ENCODE results near the gene UBE2E1.

The UBE2E1 gene

DNA sequence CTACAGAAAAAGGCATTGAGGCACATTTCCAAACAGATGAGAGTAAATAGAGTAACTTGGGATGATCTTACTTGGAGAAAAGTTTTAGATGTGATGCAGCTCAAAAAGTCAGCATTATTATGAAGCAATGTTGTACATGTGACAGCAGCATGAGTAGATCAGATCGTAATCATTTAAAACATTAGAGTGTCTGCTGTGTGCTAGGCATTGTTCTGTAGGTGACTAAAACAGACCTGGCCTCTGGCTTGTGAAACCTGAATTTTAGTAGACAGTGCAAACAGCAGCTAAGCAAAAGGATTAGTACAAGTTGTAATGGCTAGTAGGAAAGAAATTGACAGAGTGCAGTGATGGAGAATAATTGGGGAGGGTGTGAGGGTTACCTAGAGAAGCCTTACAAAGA lies 15.1 kb downstream of the UBE2E1 start:
- no peak for DNase-seq (ENCODE audit: low read depth in 2 of 2)

DNA sequence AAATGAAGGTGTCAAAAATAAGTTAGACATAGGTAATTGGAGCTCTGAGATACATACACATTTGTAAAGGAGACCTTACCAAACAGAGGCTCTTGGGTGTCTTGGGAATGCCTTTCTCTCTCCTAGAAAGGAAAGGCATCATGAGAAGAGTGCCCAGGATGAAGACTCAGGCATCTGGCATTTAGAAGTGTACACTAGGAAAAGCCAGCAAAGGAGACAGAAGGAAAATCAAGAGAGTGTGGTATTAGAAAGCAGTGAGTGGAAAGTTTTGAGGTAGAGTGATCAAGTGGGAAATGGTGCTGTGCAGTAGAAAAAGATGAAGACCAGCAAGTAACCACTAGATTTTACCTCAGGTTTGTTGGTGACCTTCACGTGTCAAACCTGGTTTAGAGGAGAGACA lies 16.1 kb downstream of the UBE2E1 start:
- DNase-seq (ENCODE audit: low read depth in 2 of 2): no peak

DNA sequence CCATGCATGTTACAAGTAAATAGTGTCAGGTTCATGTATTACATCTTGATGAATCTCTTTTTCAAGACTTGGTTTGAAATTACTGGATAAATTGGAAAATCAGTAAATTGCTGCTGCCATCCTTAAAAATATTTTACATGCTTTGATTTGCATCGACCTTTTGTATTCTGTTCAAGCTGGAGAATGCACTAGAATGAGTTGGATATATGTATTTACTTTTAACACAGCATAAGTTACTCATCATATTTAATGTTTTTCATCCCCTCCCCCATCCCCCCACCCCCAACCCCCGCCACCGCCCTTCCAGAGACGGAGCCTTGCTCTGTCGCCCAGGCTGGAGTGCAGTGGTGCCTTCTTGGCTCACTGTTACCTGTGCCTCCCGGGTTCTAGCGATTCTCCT lies 16.8 kb downstream of the UBE2E1 start:
- no peak for DNase-seq (ENCODE audit: low read depth in 2 of 2)

DNA sequence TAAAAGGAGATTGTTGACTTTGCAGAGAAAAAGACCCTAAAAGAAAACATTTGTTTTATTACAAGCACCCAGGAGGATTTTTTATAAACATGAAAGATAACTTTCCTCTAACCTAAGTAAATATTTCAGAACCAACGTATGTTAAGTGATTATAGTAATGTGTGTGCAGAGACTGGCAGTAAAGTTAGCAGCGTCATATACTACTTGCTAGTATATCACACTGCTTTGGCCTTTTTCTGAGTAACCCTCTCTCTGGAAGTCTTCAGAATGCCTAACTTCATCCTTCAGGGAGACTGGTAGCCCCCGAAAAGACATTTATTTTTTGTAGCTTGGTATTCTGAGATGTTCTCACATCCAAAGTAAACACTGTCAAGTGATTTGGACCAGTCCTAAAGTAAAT lies 17.9 kb downstream of the UBE2E1 start:
- no peak for DNase-seq (ENCODE audit: low read depth in 2 of 2)

DNA sequence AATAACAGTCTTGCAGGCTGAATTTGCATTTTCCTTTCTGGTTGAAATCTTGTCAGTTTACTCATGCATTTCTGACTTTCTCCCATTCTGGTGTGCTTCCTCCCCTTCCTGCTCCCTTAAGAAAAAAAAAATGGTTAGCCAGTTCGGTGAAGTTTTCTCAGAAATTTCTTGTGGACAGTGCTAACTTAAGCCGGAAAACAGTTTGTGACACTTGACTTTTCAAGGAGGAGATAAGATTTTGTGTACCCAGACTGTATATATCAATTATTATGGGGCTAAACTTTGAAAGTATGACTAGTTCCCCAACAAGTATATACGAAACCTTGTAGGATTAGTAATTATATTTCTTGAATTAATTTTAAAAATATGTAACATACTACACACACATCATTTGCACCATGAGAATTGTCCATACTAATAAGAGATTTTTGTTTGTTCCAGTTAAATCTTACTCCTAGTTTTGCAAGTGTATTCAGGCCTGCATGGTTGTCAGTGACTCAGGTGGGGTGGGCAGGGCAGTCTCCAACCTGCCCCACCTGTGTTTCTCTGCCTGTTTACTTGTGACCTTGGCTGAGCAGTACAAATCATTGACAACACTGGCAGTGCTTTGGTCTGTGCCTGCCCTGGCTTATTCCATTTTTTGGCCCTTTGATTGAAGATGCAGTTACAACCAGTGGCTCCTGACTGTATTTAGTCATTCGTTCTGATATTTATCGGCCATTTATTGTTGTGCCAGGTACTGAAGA lies 19.1 kb downstream of the UBE2E1 start:
- no peak for DNase-seq (ENCODE audit: low read depth in 2 of 2)

DNA sequence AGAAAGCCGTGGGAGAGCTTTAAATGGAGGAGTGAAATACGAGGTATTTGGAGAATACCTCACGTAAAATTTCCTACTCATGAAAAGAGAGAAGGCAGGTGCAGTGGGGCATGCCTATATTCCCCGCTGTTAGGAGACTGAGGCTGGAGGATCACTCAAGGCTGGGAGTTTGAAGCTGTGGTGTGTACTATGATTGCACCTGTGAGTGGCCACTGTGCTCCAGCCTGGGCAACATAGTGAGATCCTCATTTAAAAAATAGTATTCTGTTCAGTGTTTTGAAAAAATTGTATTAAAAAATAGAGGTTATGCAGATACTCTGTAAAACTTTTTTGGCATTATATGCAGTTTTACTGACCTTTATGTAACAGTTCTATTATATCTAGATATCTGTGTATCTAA lies 20.0 kb downstream of the UBE2E1 start:
- DNase-seq (ENCODE audit: low read depth in 2 of 2): no peak

DNA sequence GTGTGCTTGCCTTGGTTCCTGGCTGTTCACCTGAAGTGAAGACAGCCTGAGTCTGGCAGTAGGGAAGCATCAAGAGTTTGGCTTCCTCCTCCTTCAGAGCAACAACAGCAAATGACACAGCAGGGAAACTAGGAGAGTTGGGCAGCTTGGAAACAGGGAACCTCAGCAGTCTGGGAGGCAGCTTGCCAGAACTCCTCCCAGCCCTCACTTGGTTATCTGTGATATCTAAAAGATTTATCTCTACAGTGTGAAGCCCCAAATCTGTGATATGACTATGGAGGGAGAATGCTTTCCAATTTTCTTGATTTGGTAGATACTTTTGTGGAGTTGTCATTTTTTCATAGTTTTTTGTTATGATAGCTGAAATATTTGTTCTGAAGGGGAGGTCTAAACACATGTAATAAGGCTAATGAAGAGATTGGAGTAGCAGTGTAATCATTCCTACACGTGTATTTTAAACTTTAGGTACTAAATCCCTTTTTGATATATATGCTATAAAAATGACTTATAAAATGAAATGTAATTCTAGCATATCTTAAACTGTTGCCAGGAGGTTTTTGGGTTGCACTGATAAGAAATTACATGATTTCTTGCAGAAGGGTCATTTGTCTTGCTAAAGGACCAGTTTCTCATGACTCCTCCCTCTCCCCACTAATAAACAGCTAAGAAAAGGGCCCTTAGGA lies 20.8 kb downstream of the UBE2E1 start:
- DNase-seq (ENCODE audit: low read depth in 2 of 2): no peak

DNA sequence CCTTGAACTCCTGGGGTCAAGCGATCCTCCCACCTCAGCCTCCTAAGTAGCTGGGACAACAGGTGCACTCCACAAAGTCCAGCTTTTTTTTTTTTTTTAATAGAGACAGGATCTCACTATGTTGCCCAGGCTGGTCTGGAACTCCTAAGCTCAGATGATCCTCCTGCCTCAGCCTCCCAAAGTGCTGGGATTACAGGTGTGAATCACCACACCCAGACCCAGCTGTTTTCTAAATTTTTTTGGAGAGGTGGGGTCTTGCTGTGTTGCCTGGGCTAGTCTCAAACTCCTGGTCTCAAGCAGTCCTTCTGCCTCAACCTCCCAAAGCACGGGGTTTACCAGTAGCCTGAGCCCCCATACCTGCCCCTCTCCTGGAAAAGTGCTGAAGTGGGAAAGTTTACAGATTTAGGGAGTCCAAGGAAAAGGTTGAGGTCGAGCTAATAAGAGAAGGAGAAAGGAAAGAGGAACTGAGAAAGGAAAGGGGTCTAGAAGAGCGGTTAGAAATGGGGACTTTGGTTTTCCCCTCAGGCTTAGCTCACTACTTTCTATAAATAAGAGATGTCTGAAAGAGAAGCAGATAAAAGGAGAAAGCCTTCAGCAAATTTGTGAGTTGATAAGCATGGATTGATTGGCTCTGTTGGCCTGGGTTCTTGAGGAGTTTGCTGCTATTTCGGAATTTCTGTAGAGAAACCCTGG lies 23.6 kb downstream of the UBE2E1 start:
- DNase-seq (ENCODE audit: low read depth in 2 of 2): no peak

DNA sequence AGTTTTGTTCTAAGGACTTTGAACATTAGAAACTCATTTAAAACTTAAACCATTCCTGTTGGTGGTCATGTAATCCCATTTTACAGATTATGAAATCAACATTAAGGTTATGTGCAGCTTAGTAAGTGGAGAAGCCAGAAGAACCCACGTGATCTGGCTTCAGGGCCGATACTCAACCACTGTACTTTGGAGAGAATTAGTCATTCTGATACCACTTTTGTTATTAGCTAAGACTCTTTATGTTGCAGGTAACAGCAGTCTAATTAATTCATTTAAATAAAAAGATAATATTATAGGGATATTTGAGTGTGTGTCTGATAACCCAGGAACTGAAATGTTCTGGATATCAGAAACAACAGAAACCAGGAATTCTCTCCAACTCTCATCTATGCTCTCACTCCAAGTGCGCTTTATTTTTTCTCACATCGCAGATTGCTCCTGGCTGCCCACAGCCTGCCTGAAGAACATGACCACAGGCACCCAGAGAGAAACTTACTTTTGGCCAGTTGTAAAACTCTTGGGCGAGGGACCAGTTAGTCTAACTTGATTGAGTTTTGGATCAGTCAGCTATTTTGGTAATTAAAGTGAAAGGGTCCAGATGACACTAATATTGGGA lies 25.2 kb downstream of the UBE2E1 start:
- DNase-seq (ENCODE audit: low read depth in 2 of 2): no peak

DNA sequence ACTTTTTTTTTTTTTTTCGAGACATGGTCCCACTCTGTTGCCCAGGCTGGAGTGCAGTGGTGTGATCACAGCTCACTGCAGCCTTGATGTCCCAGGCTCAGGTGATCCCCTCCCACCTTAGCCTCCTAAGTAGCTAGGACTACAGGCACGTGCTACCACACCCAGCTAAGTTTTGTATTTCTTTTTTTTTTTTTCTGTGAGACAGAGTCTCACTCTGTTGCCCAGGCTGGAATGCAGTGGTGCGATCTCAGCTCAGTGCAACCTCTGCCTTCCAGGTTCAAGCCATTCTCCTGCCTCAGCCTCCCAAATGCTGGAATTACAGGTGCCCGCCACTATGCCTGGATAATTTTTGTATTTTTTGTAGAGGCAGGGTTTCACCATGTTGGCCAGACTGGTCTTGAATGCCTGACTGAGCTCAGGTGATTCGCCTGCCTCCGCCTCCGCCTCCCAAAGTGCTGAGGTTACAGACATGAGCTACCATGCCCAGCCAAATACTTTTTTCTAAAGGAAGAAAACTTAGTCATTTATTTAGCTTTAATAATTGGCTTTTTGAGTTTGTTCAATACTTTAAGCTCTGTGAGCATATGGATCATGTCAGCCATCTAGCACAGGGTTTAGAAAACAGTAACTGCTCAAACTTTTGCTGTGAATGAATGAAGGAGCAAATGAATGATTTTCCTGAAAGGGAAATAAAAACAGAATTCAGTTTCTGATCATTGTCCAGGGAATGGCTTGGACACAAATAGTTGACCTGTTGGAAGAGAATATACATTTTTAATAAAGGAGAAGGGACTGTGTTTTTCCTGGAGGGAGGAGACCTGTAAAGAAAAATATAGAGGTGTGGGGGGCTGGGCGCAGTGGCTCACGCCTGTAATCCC lies 26.0 kb downstream of the UBE2E1 start:
- no peak for DNase-seq (ENCODE audit: low read depth in 2 of 2)

DNA sequence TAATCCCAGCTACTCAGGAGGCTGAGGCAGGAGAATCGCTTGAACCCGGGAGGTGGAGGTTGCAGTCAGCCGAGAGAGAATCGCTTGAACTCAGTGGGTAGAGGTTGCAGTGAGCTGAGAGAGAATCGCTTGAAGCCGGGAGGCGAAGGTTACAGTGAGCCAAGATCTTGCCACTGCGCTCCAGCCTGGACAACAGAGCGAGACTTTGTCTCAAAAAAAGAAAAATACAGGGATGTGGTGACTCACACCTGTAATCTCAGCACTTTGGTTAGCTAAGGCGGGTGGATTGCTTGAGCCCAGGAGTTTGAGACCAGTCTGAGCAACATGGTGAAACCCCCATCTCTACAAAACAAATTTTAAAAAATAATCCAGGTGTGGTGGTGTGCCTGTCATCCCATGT lies 26.8 kb downstream of the UBE2E1 start:
- no peak for DNase-seq (ENCODE audit: low read depth in 2 of 2)

DNA sequence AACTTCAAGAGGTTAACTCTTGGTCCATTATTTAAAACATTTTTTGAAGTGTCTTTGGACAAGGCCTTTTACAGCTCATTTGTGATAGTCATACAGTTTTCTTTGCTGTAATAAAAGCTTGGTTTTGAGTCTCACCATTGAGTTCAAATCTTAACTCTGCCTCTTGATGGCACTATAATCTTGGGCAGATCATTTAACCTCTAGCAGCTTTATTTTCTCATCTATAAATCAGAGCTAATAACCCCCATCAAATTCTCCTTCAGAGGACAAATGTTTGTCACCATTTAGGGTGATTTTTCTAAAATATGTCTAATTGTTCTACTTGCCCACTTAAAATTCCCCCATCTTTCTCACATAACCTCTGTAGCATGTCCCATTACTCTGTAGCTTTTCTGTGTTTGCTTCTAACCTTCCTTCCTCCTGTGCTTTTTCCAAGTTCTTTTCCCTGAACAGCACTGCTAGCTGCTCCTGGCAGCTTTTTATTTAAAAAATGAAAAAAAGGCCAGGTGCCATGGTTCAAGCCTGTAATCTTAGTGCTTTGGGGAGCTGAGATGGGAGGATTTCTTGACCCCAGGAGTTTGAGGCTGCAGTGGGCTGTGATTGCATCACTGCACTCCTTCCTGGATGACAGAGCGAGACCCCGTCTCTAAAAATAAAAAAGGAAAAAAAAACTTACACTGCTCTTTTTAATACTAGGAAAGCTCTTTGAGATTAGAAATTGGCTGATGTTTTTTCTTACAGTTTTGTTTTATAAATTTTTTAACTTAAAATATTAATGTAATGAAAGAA lies 28.5 kb downstream of the UBE2E1 start:
- DNase-seq (ENCODE audit: low read depth in 2 of 2): no peak

DNA sequence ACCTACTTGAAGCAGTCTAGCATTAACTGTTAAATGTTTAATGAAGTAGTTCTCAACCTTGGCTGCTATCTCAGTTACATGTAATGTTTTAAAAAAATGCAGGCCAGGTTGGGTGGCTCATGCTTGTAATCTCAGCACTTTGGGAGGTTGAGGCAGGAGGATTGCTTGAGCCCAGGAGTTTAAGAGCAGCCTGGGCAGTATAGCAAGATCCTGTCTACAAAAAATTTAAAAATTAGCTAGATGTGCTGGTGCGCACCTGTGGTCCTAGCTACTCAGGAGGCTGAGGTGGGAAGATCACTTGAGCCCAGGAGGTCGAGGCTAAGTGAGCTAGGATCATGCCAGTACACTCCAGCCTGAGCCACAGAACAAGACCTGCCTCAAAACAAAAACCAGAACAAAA lies 29.3 kb downstream of the UBE2E1 start:
- DNase-seq (ENCODE audit: low read depth in 2 of 2): no peak

DNA sequence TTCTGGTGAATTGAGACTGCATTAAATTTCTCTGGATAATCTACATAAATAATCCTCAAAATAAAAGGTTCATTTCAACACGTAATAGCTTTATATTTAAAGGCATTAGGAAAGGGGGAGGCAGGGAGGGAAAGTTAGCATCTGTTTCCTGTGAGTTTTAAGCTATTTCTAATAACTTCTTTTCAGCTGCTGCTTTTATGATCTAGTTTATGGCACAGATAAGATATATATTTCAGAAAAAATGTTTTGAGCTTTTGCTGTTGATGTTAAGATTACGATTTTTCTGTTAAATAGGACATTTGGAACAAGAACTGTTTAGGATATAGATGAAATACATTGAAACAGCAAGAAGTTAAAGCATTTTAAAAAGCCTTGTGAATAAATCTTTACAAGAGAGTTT lies 30.0 kb downstream of the UBE2E1 start:
- no peak for DNase-seq (ENCODE audit: low read depth in 2 of 2)

DNA sequence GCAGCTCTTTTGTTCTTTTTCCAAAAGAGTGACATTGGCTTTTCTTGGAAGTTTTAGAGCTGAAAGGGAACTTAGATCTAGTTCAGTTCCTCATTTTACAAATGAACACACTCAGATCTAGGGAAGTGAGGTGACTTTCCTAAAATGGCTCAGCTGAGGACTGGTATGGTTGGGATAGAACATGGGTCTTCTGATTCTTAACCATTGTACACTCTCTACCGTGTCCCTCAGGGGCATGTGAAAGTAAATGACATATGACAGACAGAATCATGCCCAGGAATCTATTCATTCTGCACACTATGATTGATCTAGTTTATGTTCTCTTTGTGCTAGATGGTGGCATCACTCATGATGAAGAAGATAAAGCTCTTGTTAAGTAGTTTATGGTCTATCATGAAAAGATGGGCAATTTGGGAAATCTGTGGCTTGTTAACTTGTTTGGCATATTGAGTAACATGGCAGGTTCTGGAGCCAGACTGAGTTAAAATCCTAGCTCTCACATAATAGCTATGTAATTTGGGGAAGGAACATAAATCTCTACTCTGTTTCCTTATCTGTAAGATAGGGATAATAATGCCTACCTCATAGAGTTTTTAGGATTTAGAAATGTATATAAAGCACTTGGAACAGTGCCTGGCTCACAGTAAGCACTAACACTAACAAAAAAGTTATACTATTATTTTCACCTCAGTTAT lies 30.9 kb downstream of the UBE2E1 start:
- DNase-seq (ENCODE audit: low read depth in 2 of 2): no peak

DNA sequence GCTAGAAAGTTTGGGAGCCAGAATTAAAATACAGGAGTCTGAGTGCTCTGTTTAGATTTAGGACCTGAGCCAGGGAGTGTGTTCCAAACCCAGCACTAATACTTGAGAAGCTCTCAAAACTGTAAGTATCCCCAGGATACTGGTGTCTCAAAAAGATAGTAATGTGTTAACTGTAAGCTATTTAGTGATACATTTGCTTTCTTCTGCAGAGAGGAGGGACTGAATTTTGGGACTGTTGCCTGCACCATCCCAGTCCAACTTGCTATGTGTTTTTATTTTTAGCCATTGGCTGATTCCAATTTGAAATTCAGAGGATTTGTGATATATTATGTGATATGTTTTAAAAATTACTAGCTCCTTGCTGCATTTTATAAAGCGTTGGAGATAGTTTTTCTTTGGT lies 31.5 kb downstream of the UBE2E1 start:
- DNase-seq (ENCODE audit: low read depth in 2 of 2): no peak

DNA sequence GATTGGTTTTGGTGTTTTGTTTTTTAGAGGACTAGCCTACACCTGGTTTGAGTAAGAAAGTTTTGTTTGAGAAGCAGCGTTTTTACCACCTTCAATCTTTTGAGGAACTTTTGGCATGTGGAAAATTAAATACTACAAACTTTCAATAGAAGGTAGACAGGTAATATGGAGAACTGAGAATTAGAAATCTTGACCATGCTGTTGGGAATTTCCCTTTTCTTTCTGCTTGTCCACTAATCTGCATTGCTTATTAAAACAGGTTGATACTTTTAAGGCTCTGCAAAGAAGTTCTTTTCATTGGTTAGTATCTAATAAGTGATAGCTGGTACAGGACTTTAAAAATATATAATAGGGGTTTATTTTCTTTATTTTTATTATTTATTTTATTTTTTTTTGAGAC lies 31.9 kb downstream of the UBE2E1 start:
- DNase-seq (ENCODE audit: low read depth in 2 of 2): no peak

DNA sequence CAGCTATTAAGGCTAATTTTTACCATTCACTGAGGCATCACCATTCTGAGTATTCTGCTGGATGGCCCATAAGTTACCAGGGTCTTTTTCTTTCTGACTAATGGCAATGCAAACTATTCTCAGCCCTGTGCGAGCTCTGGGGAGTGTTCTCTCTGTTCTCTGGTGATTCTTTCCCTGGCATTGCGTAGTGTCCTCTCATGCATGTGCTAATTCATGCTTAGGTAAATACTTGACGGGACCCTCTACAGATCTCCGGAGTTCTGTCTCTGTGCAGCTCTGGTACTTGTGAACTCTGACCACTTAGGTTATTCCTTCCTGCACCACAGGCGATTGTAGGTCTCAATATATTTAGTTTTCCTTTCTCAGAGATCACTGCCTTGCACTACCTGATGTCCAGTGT lies 34.8 kb downstream of the UBE2E1 start:
- no peak for DNase-seq (ENCODE audit: low read depth in 2 of 2)

DNA sequence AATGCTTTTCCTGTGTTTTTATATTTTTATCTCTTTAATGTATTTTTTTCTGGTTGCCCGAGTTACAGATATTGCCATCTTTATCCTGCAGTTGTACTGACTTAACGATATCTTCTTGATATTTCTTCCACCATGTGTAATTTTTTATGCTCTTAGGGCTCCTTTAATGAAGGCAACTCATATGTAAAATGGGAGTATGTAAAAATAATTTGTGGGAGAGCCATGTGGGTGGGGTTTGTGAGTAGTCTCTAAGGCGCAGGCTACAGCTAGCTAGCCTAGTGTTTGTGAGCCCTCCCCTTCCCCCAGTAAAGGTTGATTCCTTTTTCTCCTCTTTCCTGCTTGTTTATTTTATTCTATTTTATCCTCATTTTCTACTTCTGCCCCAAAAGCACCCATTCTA lies 38.1 kb downstream of the UBE2E1 start:
- DNase-seq (ENCODE audit: low read depth in 2 of 2): no peak

All from stimulated activated CD4-positive, alpha-beta T cell treated with anti-CD3 and anti-CD28 coated beads, Interleukin-1b, Interleukin-23, amount 100 ng/mL, for 1 hour (primary cell).